Measurements from ENCODE around the gene MTHFD1L.

GRCh38 chr6:151096691-151097606 is 231.4 kb downstream of the MTHFD1L start:
- no peak for TF ChIP-seq REST (IDR thresholded peaks at IDR 0.05; ENCODE audit: insufficient read depth in 1 of 2, low read depth in 2 of 2, low read length in 2 of 2)
- TF ChIP-seq SIN3A (IDR thresholded peaks at IDR 0.05; ENCODE audit: borderline replicate concordance, insufficient read depth, low read length), result no peak
